Neural progenitor cell (in vitro differentiated cells): ENCODE data around the gene LSM14B. TPM values are rescaled to one million over a fixed set of nuclear protein-coding genes. Genes with fewer than 3 reads are reported as not detected.
"Not testable (repeated sequence)": the region's sequence is repeated elsewhere in the genome, so short reads cannot be mapped to it uniquely, and the experiment has no call there.

ENCODE experiments used
- DNase-seq: peaks from one replicate; pipeline ENCODE4 v3.0.0-alpha.2; 2016; ENCODE audit warnings: low spot score
- H2AFZ ChIP-seq: fragments of 200-600 bp; sonication (generic); replicated peaks from 2 replicates; pipeline ENCODE4 v1.6.1; 2016; ENCODE audit warnings: antibody characterized with exemption
- H3F3A ChIP-seq: fragments of 200-600 bp; sonication (generic); 2 replicates; pipeline ENCODE4 v1.6.1; 2016; ENCODE audit warnings: antibody characterized with exemption, low read depth
- H3K27ac ChIP-seq: fragments of 200-600 bp; sonication (generic); 2 replicates; pipeline ENCODE4 v1.5.1; 2016; ENCODE audit warnings: mild to moderate bottlenecking
- H3K27me3 ChIP-seq: fragments of 200-600 bp; sonication (generic); 2 replicates; pipeline ENCODE4 v1.6.1; 2016; ENCODE audit warnings: mild to moderate bottlenecking, moderate library complexity
- H3K36me3 ChIP-seq: fragments of 200-600 bp; sonication (generic); 2 replicates; pipeline ENCODE4 v1.5.1; 2016
- H3K4me1 ChIP-seq: fragments of 200-600 bp; sonication (generic); 2 replicates; pipeline ENCODE4 v1.6.1; 2016; ENCODE audit warnings: mixed run types
- H3K4me2 ChIP-seq: fragments of 200-600 bp; sonication (generic); 2 replicates; pipeline ENCODE4 v1.6.1; 2016
- H3K4me3 ChIP-seq: fragments of 200-600 bp; sonication (generic); 2 replicates; pipeline ENCODE4 v1.5.1; 2016
- H3K79me2 ChIP-seq: fragments of 200-600 bp; sonication (generic); 2 replicates; pipeline ENCODE4 v1.6.1; 2016; ENCODE audit warnings: low read depth
- H3K9ac ChIP-seq: fragments of 200-600 bp; sonication (generic); 2 replicates; pipeline ENCODE4 v1.6.1; 2016
- H3K9me3 ChIP-seq: fragments of 200-600 bp; sonication (generic); 2 replicates; pipeline ENCODE4 v1.5.1; 2016; ENCODE audit warnings: low read depth
- H4K20me1 ChIP-seq: fragments of 200-600 bp; sonication (generic); 2 replicates; pipeline ENCODE4 v1.6.1; 2016; ENCODE audit warnings: low read depth
- H3K27ac Mint-ChIP-seq: 3 replicates; pipeline ENCODE4 v1.8.0; 2021; ENCODE audit warnings: mixed read lengths
- H3K27me3 Mint-ChIP-seq: 2 replicates; pipeline ENCODE4 v1.8.0; 2022; ENCODE audit warnings: low read depth, mild to moderate bottlenecking, inconsistent platforms, moderate library complexity, mixed read lengths; ENCODE audit not compliant: insufficient read depth
- H3K36me3 Mint-ChIP-seq: 3 replicates; pipeline ENCODE4 v1.8.0; 2021; ENCODE audit warnings: mixed read lengths
- H3K4me1 Mint-ChIP-seq: 3 replicates; pipeline ENCODE4 v1.8.0; 2021; ENCODE audit warnings: mixed read lengths
- H3K4me3 Mint-ChIP-seq: 3 replicates; pipeline ENCODE4 v1.8.0; 2021; ENCODE audit warnings: mild to moderate bottlenecking, moderate library complexity, mixed read lengths
- H3K9me3 Mint-ChIP-seq: 3 replicates; pipeline ENCODE4 v1.8.0; 2020; ENCODE audit warnings: mixed read lengths
- CTCF ChIP-seq: fragments of 200-600 bp; sonication (generic); IDR thresholded peaks from 2 replicates; pipeline ENCODE4 v1.5.1; 2017; ENCODE audit warnings: antibody characterized with exemption, mild to moderate bottlenecking
- EZH2 ChIP-seq: fragments of 200-600 bp; sonication (generic); IDR thresholded peaks from 2 replicates; pipeline ENCODE4 v1.6.1; 2017; ENCODE audit warnings: antibody characterized with exemption, mild to moderate bottlenecking, moderate library complexity
- EZH2phosphoT487 ChIP-seq: fragments of 200-600 bp; sonication (generic); IDR thresholded peaks from 2 replicates; pipeline ENCODE4 v1.6.1; 2017; ENCODE audit warnings: antibody characterized with exemption
- total RNA-seq: library from RNA; depleted of rRNA; stranded (reverse); fragments of >200 nt; gene quantifications from 2 replicates; pipeline ENCODE4 v1.2.3, GENCODE V29; 2015; ENCODE audit warnings: low replicate concordance

Gene LSM14B
- total RNA-seq, 1 donor from 2014 or later = 52.6 TPM

- Histone ChIP-seq H3K36me3 (no peaks in the 10 kb centered on the region), H2AFZ (no peak overlapping the region), H3K9ac (no peak overlapping the region), H3K27ac (no peak overlapping the region), H3F3A (no peaks in the 10 kb centered on the region), H3K4me2 (no peak overlapping the region), H3K9me3 (no peaks in the 10 kb centered on the region), H3K4me1 (no peaks in the 10 kb centered on the region), H3K4me3 (no peak overlapping the region), H4K20me1 (no peaks in the 10 kb centered on the region), H3K79me2 (no peaks in the 10 kb centered on the region), H3K27me3 (no peaks in the 10 kb centered on the region)
- no peak for DNase-seq
- H3K4me3 Mint-ChIP-seq = no peak overlapping the region
- H3K27me3 Mint-ChIP-seq = peaks cover 9% of the 10 kb centered on the region
- peaks cover 24% of the 10 kb centered on the region for H3K9me3 Mint-ChIP-seq
- TF ChIP-seq EZH2phosphoT487 (no peak), CTCF (no peak)
- no peaks in the 10 kb centered on the region for H3K36me3 Mint-ChIP-seq
- no peaks in the 10 kb centered on the region for H3K4me1 Mint-ChIP-seq
- H3K27ac Mint-ChIP-seq = no peak overlapping the region
These were observed 41.9 kb upstream of the LSM14B start for GRCh38 chr20:62080249-62080990.

- H3K27me3 Mint-ChIP-seq = peaks cover 7% of the 10 kb centered on the region
- no peak for DNase-seq
- Histone ChIP-seq H3K4me1 (no peaks in the 10 kb centered on the region), H3F3A (no peaks in the 10 kb centered on the region), H3K27ac (no peak overlapping the region), H3K79me2 (no peaks in the 10 kb centered on the region), H2AFZ (no peak overlapping the region), H3K9me3 (no peaks in the 10 kb centered on the region), H3K36me3 (no peaks in the 10 kb centered on the region), H3K9ac (no peak overlapping the region), H3K27me3 (no peaks in the 10 kb centered on the region), H3K4me3 (no peak overlapping the region), H4K20me1 (no peaks in the 10 kb centered on the region), H3K4me2 (no peak overlapping the region)
- H3K9me3 Mint-ChIP-seq = peaks cover 5% of the 10 kb centered on the region
- H3K36me3 Mint-ChIP-seq = no peaks in the 10 kb centered on the region
- H3K4me3 Mint-ChIP-seq = no peak overlapping the region
- TF ChIP-seq EZH2phosphoT487 = no peak
- no peak for TF ChIP-seq CTCF
- no peak for TF ChIP-seq EZH2
- no peaks in the 10 kb centered on the region for H3K4me1 Mint-ChIP-seq
- no peak overlapping the region for H3K27ac Mint-ChIP-seq
These were observed 39.0 kb upstream of the LSM14B start for GRCh38 chr20:62083312-62083711.

GRCh38 chr20:62084224-62084623 lies 38.1 kb upstream of the LSM14B start:
- not testable (repeated sequence) for DNase-seq, H3K27ac Mint-ChIP-seq, H3K27me3 ChIP-seq, H3K9me3 Mint-ChIP-seq, H4K20me1 ChIP-seq, H2AFZ ChIP-seq, H3K36me3 ChIP-seq, H3K27ac ChIP-seq, H3K36me3 Mint-ChIP-seq, H3K9ac ChIP-seq, H3K27me3 Mint-ChIP-seq, H3F3A ChIP-seq, H3K79me2 ChIP-seq, H3K4me1 Mint-ChIP-seq, H3K4me2 ChIP-seq, H3K4me1 ChIP-seq, H3K4me3 ChIP-seq, H3K9me3 ChIP-seq, H3K4me3 Mint-ChIP-seq

- H3K4me3 ChIP-seq = no peak overlapping the region
- H3K27ac ChIP-seq = no peak overlapping the region
- Mint-ChIP-seq H3K27ac (no peak overlapping the region), H3K9me3 (no peaks in the 10 kb centered on the region), H3K4me1 (no peaks in the 10 kb centered on the region), H3K36me3 (no peaks in the 10 kb centered on the region), H3K27me3 (peaks cover 7% of the 10 kb centered on the region), H3K4me3 (no peak overlapping the region)
- no peak for TF ChIP-seq EZH2
- no peak for TF ChIP-seq EZH2phosphoT487
- no peak for TF ChIP-seq CTCF
- H3K36me3 ChIP-seq = no peaks in the 10 kb centered on the region
- H3K4me2 ChIP-seq = no peak overlapping the region
- H3K4me1 ChIP-seq = no peaks in the 10 kb centered on the region
- H3K9me3 ChIP-seq = no peaks in the 10 kb centered on the region
- DNase-seq = no peak
- H2AFZ ChIP-seq = no peak overlapping the region
- no peaks in the 10 kb centered on the region for H3K27me3 ChIP-seq
- no peaks in the 10 kb centered on the region for H4K20me1 ChIP-seq
- no peaks in the 10 kb centered on the region for H3F3A ChIP-seq
- H3K9ac ChIP-seq = no peak overlapping the region
- no peaks in the 10 kb centered on the region for H3K79me2 ChIP-seq
These were observed 37.1 kb upstream of the LSM14B start for GRCh38 chr20:62085206-62085605.
